Activated CD4-positive, alpha-beta T cell treated with anti-CD3 and anti-CD28 coated beads, Interleukin-2, amount 50 U/mL, for 1 hour (primary cell): ENCODE results near the gene PRODH2.

ENCODE experiments used
- DNase-seq: peaks from one replicate; pipeline ENCODE4 v3.0.0-alpha.2; 2020

Gene PRODH2

GRCh38 chr19:35757231-35757748, 55.4 kb downstream of the PRODH2 start:
- DNase-seq: no peak

- no peak for DNase-seq
Observed at GRCh38 chr19:35756377-35757230, 56.0 kb downstream of the PRODH2 start, which contains the start of gene HSPB6. TSS of gene HSPB6 (minus strand) at chr19:35757029. CDS start at chr19:35757008, 21 bp downstream.

- DNase-seq: peak; percentile 54
Observed at GRCh38 chr19:35755550-35756376, 56.9 kb downstream of the PRODH2 start.

- DNase-seq: no peak
Observed at GRCh38 chr19:35755131-35755549, 57.5 kb downstream of the PRODH2 start.

GRCh38 chr19:35754370-35755130, 58.1 kb downstream of the PRODH2 start:
- DNase-seq: no peak

- no peak for DNase-seq
Observed at GRCh38 chr19:35753634-35754369, 58.8 kb downstream of the PRODH2 start.

GRCh38 chr19:35752746-35753350, 59.8 kb downstream of the PRODH2 start:
- no peak for DNase-seq

GRCh38 chr19:35751839-35752745, 60.6 kb downstream of the PRODH2 start:
- DNase-seq: no peak

- no peak for DNase-seq
Observed at GRCh38 chr19:35750167-35750566, 62.5 kb downstream of the PRODH2 start.
